Stomach (tissue), 4 donors: Measurements from ENCODE around the gene ABTB2.

ENCODE experiments used
- CTCF ChIP-seq, 7 experiments: fragments of 450-650 bp in 4 of 7; fragments of 200-600 bp in 3 of 7; sonication (generic) in 3 of 7; IDR thresholded peaks; one replicate each; pipeline ENCODE4 v1.5.1; 2016 to 2019; ENCODE audit warnings: antibody characterized with exemption in 7 of 7, control low read depth in 2 of 7, mild to moderate bottlenecking in 1 of 7
- POLR2A ChIP-seq, 4 donors: fragments of 450-650 bp; IDR thresholded peaks; one replicate each; pipeline ENCODE4 v1.6.1; 2016; ENCODE audit warnings: antibody characterized with exemption in 4 of 4, control low read depth in 2 of 4, mild to moderate bottlenecking in 1 of 4, moderate library complexity in 1 of 4

- no peak for TF ChIP-seq POLR2A (IDR thresholded peaks at IDR 0.05)
- no peak for TF ChIP-seq CTCF (IDR thresholded peaks at IDR 0.05)
Measured at GRCh38 chr11:34317036-34317360, 40.8 kb downstream of the ABTB2 start.
